ENCODE measurements around the gene YIF1A. TPM values are rescaled to one million over a fixed set of nuclear protein-coding genes. Genes with fewer than 3 reads are reported as not detected.

The YIF1A gene
- total RNA-seq, 1 donor from 2014 or later, result 74.0 TPM

GRCh38 chr11:66283461-66284105, 5.4 kb downstream of the YIF1A start:
- Mint-ChIP-seq H3K4me1 (peaks cover 16% of the 10 kb centered on the region), H3K36me3 (no peaks in the 10 kb centered on the region), H3K27me3 (ENCODE audit: low read depth) (peaks cover 8% of the 10 kb centered on the region), H3K27ac (no peak overlapping the region), H3K4me3 (no peak overlapping the region), H3K9me3 (no peaks in the 10 kb centered on the region)
- no peak for DNase-seq (ENCODE audit: low spot score in 2 of 2, unreplicated experiment in 2 of 2)
- no peak for TF ChIP-seq CTCF (IDR thresholded peaks at IDR 0.05; ENCODE audit: unreplicated experiment)

- peaks cover 8% of the 10 kb centered on the region for H3K27me3 Mint-ChIP-seq (ENCODE audit: low read depth)
- peaks cover 11% of the 10 kb centered on the region for H3K4me1 Mint-ChIP-seq
- H3K9me3 Mint-ChIP-seq, result no peaks in the 10 kb centered on the region
- H3K4me3 Mint-ChIP-seq, result no peak overlapping the region
- H3K36me3 Mint-ChIP-seq, result no peaks in the 10 kb centered on the region
- peak; percentile 99 to 100 for DNase-seq (ENCODE audit: low spot score in 2 of 2, unreplicated experiment in 2 of 2)
- peak; percentile 98 for TF ChIP-seq CTCF (IDR thresholded peaks at IDR 0.05; ENCODE audit: unreplicated experiment)
- peak overlapping the region; percentile 7 for H3K27ac Mint-ChIP-seq
Measured at GRCh38 chr11:66282468-66283455, 6.2 kb downstream of the YIF1A start.

GRCh38 chr11:66281776-66282467, 7.0 kb downstream of the YIF1A start:
- Mint-ChIP-seq H3K4me3 (no peak overlapping the region), H3K27me3 (ENCODE audit: low read depth) (peaks cover 8% of the 10 kb centered on the region), H3K36me3 (no peaks in the 10 kb centered on the region), H3K27ac (no peak overlapping the region), H3K4me1 (peaks cover 7% of the 10 kb centered on the region), H3K9me3 (no peaks in the 10 kb centered on the region)
- no peak for DNase-seq (ENCODE audit: low spot score in 2 of 2, unreplicated experiment in 2 of 2)
- no peak for TF ChIP-seq CTCF (IDR thresholded peaks at IDR 0.05; ENCODE audit: unreplicated experiment)

- H3K27ac Mint-ChIP-seq, result peak overlapping the region; percentile 26
- H3K27me3 Mint-ChIP-seq (ENCODE audit: low read depth), result peaks cover 8% of the 10 kb centered on the region
- peaks cover 7% of the 10 kb centered on the region for H3K4me1 Mint-ChIP-seq
- peaks cover under 1% of the 10 kb centered on the region for H3K36me3 Mint-ChIP-seq
- H3K4me3 Mint-ChIP-seq, result no peak overlapping the region
- no peak for DNase-seq (ENCODE audit: low spot score in 2 of 2, unreplicated experiment in 2 of 2)
- H3K9me3 Mint-ChIP-seq, result no peaks in the 10 kb centered on the region
- no peak for TF ChIP-seq CTCF (IDR thresholded peaks at IDR 0.05; ENCODE audit: unreplicated experiment)
Measured at GRCh38 chr11:66281001-66281400, 7.9 kb downstream of the YIF1A start.

GRCh38 chr11:66280428-66280827, 8.5 kb downstream of the YIF1A start:
- TF ChIP-seq CTCF (IDR thresholded peaks at IDR 0.05; ENCODE audit: unreplicated experiment), result no peak
- H3K27me3 Mint-ChIP-seq (ENCODE audit: low read depth), result peaks cover 8% of the 10 kb centered on the region
- no peak overlapping the region for H3K4me3 Mint-ChIP-seq
- DNase-seq (ENCODE audit: low spot score in 2 of 2, unreplicated experiment in 2 of 2), result no peak
- H3K36me3 Mint-ChIP-seq, result peaks cover 2% of the 10 kb centered on the region
- no peak overlapping the region for H3K27ac Mint-ChIP-seq
- peaks cover 7% of the 10 kb centered on the region for H3K4me1 Mint-ChIP-seq
- no peaks in the 10 kb centered on the region for H3K9me3 Mint-ChIP-seq
